Endometrial microvascular endothelial cells (primary cell): Measurements from ENCODE around the gene FANCG. TPM values are rescaled to one million over a fixed set of nuclear protein-coding genes. Genes with fewer than 3 reads are reported as not detected.

ENCODE experiments used
- in situ Hi-C: cut with HindIII; loops from 2 replicates; pipeline ENCODE4 v1.10.0; 2017; ENCODE audit warnings: low sequenced_read_pairs, low pct_unique_long_range_greater_than_20kb; ENCODE audit errors: inconsistent ontology term
- total RNA-seq: library from RNA; depleted of rRNA; stranded (reverse); fragments of >200 nt; gene quantifications from one replicate; pipeline ENCODE4 v1.2.3, GENCODE V29; 2015; ENCODE audit errors: inconsistent ontology term

Gene FANCG
- total RNA-seq, 1 donor from 2014 or later: 22.2 TPM

- in situ Hi-C loops: loop anchor here (25.0 kb wide), 1 partner anchor 382 kb away; the partner anchor contains the start of gene RUSC2
Observed at GRCh38 chr9:35105571-35106342, 26.0 kb upstream of the FANCG start.

GRCh38 chr9:35105126-35105525 lies 25.4 kb upstream of the FANCG start:
- in situ Hi-C loops: loop anchor here (25.0 kb wide), 1 partner anchor 382 kb away; the partner anchor contains the start of gene RUSC2

DNA sequence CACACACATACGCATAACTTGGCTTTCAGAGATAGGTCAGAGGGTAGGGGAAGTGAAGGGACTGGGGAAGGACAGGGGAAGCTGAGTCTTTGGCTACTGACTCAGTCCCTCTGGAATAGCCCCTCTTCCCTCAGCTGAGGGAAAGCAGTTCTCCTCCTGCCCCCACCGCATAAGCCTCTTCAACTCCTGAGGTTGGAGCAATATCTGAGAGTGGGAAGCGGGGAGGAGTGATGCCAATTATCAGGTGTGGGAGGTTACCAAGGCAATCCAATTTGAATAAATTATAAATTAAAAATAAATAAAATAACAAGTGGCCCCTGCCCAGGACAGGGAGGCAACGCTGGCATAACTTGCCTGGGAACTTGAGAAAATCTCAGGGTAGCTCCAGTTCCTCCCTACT lies 24.8 kb upstream of the FANCG start:
- in situ Hi-C loops: loop anchor here (25.0 kb wide), 1 partner anchor 383 kb away; the partner anchor contains the start of gene RUSC2

DNA sequence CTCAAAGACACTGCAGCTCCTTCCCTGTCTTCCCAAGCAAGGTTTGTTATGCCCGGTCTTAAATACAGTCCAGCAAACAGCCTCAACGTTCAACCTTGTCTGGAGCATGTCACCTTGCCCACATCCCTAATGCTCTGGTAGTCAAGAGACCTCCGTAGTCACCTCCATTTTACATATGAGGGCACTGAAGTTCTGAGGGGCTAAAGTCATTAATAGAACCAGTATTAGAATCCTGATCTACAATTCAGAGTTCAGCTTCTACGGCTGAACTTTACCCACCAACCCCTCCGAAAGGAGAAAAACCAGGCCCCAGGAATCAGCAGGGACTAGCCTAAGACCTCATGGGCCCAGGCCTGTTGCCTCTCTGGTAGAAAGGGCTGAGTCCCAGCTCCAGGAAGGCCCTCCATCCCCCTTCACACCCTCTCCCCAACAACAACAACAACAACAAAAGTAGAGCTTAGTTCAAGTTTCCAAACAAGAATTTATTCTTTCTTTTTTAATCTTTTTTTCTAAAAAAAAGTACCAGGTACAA lies 24.0 kb upstream of the FANCG start:
- in situ Hi-C loops: loop anchor here (25.0 kb wide), 1 partner anchor 384 kb away; the partner anchor contains the start of gene RUSC2

GRCh38 chr9:35102769-35103659 lies 23.3 kb upstream of the FANCG start, which contains the start of gene STOML2:
STOML2 (minus strand) TSS chr9:35103131; CDS start chr9:35103094, 37 bp downstream.
- in situ Hi-C loops: loop anchor here (25.0 kb wide), 1 partner anchor 384 kb away; the partner anchor contains the start of gene RUSC2

DNA sequence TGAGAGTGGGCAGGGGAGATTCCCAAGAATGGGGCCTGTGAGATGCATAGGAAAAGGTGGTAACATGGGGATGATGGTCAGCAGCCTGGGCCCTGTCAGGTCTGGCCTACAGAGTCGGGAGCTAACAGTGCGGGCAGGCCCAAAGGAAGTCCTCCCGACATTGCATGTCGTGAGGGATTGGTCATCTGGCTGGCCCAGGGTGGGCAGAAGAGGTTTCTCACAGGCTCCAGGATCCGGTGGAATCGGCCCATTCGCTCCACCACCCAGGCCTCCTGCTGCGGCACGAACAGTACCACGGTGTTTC lies 22.7 kb upstream of the FANCG start:
- in situ Hi-C loops: loop anchor here (25.0 kb wide), 1 partner anchor 385 kb away; the partner anchor contains the start of gene RUSC2

DNA sequence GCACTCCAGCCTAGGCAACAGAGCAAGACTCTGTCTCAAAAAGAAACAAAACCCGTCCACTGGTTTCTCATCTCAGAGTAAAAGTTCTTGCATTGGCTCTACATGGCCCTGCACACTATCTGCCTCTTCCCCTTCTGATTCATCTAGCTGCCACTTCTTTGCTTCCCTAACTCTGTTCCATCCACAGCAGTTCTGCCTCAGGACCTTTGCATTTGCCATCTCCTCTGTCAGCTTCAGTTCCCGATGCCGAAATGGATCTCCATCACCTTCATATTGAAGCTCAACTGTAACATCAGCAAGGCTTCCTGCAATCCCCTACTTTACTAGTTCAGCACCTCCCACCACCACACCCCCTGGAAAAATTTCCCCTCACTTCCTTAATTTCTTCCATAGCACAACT lies 17.8 kb upstream of the FANCG start:
- in situ Hi-C loops: no loop called here

DNA sequence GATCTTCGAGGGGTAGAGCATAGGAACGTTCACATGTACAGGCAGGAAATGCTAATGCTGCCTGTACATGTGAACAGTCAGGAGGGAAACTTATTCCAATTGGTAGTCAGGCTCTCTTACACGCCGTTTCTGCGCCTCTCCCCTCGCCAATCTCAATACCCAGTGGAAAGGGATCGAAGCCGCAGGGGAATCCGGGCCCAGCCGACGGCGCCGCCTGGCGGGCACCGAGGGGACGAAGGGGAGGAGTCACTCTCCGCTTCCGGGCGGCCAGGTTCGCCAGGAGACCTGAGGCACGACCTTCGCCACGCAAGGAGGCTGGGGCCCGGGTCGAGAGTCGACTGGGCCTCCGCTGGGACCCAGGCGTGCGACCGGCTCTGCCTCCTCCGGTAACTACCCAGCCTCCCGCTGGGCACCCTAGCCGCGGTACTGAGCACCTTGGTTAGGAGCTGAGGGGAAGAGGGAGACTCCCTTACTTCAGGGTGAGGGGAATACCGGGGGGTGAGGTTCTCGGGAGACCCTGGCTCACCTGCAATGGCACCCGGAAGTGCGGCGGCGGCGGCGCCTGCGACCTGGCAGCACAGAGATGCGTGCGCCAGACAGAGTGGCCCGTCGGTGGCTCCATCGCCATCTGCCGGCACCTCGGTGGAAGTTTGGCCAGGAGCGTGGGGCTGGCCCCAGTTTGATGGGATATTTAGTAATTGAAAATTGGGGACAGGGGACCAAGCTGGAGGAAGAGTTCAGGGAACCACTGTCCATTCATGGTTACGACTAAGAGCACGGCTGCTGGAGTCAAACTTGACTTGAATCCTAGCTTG lies 16.5 kb upstream of the FANCG start, which contains the start of gene PIGO:
Gene PIGO, minus strand, starts transcription at position 557 of the 815 bp plus-strand sequence. CDS start 1,026 bp downstream, outside the sequence.
- in situ Hi-C loops: no loop called here

DNA sequence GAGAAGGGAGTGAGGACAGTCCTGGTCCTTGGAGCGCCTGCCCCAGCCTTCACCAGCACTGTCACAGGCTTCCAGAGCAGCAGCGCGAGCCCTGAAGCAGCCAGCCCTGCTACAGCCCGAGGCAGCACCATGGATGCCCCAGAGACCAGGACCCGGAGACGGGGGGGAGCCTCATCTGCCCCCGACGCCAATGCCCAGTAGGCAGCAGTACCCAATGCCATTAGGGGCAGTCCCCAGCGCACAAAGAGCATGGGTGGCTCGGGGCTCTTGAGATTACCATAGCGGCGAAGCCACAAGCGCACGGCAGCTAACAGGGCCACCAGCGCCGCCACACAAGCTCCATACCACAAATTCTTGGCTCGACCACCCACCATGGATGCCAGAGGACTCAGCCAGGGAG lies 11.8 kb upstream of the FANCG start:
- in situ Hi-C loops: no loop called here

DNA sequence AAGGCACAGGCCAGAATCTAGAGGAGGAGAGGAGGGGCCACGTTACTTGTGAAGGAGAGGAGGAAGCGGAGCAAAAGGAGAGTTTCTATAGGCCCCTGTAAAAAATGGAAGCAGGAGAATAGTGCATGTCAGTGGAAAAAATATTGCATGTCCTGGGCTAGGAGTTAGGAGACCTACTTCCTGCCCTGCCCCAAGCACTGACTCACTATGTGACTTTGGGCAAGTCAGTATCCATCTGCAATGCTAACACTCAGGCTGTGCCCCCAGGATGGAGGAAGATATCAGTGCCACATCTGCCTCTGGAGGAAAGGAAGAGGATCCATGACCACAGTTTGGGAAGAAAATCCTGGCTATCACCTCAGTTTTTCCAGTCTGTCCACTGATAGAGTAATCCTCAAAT lies 9.7 kb upstream of the FANCG start:
- in situ Hi-C loops: no loop called here

DNA sequence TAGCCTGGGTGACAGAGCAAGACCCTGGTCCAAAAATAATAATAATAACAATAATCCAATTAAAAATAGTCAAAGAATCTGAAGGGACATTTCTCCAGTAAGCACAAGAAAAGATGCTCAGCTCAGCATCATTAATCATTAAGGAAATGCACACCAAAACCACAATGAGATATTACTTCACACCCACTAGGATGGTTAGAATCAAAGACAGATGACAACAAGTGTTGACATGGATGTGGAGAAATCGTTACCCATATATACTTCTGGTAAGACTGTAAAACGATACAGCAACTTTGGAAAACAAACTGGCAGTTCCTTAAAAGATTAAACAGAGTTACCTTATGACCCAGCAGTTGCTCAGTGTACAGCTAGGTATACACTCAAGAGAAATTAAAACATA lies 5.3 kb upstream of the FANCG start:
- in situ Hi-C loops: no loop called here

- in situ Hi-C loops: no loop called here
Observed at GRCh38 chr9:35079041-35079425, 709 bp downstream of the FANCG start.

DNA sequence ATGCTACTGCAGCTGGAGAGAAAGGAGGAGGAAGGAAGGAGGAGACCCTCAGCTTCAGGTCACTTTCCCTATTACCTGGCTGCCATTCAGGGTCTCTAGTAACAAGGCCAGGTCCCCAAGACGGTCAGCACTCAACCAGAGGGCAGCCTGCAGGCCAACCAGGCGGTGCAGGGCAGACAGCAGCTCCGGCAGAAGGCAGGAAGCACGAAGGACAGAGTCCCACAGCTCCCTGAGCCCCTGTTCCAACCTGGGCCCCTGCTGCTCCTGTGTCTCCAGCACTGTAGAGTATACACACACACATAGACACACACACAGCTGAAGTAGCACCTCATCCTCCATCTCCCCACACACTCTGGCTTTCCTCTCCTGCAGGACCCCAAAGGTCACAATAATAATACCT lies 1.7 kb downstream of the FANCG start:
- in situ Hi-C loops: no loop called here

GRCh38 chr9:35076848-35077247 lies 2.9 kb downstream of the FANCG start:
- in situ Hi-C loops: no loop called here

GRCh38 chr9:35075358-35075757 lies 4.4 kb downstream of the FANCG start:
- in situ Hi-C loops: no loop called here

GRCh38 chr9:35074791-35075190 lies 5.0 kb downstream of the FANCG start:
- in situ Hi-C loops: no loop called here

DNA sequence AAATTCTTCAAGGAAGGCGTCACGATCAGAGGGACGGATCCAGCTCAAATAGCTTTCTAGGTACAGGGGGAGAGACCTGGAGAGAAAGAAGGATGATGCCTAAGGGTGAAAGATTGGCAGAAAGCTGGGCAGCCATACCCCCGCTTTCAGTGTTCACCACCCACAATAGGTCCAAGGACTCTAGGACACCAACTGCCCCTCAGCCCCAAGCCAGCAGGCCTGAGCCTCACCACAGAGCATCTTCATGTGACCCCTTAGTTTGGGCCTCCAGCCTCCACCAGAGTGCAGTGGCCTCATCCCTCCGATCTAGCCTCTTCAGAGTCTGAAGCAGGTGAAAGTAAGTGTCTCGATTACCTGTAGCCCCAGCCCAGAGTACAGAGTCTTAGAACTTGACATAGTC lies 5.6 kb downstream of the FANCG start:
- in situ Hi-C loops: no loop called here

DNA sequence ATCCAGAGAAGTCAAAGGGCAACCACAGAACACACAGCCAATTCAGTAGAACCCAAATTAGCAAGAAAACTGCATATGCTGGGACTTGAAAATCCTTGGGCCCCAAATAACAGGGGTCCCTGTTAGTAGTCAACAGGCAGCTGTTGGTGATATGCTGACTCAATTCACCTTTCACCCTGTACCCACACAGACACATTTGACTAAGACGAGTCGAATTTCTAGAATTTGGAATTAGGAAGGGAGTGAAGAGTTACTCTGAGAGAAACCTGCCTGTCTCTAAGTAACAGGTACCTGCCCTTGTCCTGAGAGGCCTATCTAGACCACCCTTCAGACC lies 6.5 kb downstream of the FANCG start:
- in situ Hi-C loops: no loop called here
